Hepatocyte (in vitro differentiated cells): ENCODE results near the gene TRMO.

Experiments
- EZH2 ChIP-seq: fragments of 200-600 bp; sonication (generic); IDR thresholded peaks from 2 replicates; pipeline ENCODE4 v1.6.1; 2016; ENCODE audit warnings: antibody characterized with exemption, mild to moderate bottlenecking, borderline replicate concordance
- TF ChIP-seq, protein P1 (sequence below): fragments of 200-600 bp; sonication (generic); IDR thresholded peaks from 2 replicates; pipeline ENCODE4 v1.5.1; 2016; ENCODE audit warnings: antibody characterized with exemption, mild to moderate bottlenecking; ENCODE audit not compliant: poor library complexity

DNA sequence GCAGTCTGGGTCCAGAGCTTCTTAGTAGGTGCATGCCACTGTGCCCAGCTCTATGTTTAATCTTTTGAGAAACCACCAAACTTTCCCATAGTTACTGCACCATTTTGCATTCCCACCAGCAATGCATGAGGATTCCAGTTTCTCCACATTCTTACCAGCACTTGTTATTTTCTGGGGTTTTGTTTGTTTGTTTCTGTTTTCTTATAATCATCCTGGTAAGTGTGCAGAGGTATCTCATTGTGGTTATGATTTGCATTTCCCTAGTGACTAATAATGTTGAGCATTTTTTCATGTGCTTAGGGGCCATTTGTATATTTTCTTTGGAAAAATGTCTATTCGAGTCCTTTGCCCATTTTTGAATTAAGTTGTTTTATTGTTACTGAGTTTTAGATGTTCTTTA is 57.9 kb downstream of the TRMO start:
- TF ChIP-seq, protein P1, sequence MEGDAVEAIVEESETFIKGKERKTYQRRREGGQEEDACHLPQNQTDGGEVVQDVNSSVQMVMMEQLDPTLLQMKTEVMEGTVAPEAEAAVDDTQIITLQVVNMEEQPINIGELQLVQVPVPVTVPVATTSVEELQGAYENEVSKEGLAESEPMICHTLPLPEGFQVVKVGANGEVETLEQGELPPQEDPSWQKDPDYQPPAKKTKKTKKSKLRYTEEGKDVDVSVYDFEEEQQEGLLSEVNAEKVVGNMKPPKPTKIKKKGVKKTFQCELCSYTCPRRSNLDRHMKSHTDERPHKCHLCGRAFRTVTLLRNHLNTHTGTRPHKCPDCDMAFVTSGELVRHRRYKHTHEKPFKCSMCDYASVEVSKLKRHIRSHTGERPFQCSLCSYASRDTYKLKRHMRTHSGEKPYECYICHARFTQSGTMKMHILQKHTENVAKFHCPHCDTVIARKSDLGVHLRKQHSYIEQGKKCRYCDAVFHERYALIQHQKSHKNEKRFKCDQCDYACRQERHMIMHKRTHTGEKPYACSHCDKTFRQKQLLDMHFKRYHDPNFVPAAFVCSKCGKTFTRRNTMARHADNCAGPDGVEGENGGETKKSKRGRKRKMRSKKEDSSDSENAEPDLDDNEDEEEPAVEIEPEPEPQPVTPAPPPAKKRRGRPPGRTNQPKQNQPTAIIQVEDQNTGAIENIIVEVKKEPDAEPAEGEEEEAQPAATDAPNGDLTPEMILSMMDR: no peak
- no peak for TF ChIP-seq EZH2
